Thyroid gland (tissue), 4 donors: ENCODE measurements around the gene OBSCN.

Experiments
- CTCF ChIP-seq, 6 experiments: fragments of 200-600 bp in 3 of 6; fragments of 450-650 bp in 3 of 6; sonication (generic) in 3 of 6; IDR thresholded peaks; one replicate each; pipeline ENCODE4 v1.5.1; 2016 to 2019; ENCODE audit warnings: antibody characterized with exemption in 6 of 6, mild to moderate bottlenecking in 2 of 6, inconsistent platforms in 1 of 6, moderate library complexity in 1 of 6
- POLR2A ChIP-seq, 2 donors: fragments of 450-650 bp; IDR thresholded peaks; one replicate each; pipeline ENCODE4 v1.6.1; 2017; ENCODE audit warnings: antibody characterized with exemption in 2 of 2, mild to moderate bottlenecking in 2 of 2, moderate library complexity in 1 of 2

- TF ChIP-seq POLR2A (IDR thresholded peaks at IDR 0.05) (no peak), CTCF (IDR thresholded peaks at IDR 0.05) (no peak)
These were observed 151.1 kb downstream of the OBSCN start for GRCh38 chr1:228358764-228359612.
